T-helper 22 cell (primary cell): ENCODE results near the gene KIFC3.
"Not testable (repeated sequence)": the region's sequence is repeated elsewhere in the genome, so short reads cannot be mapped to it uniquely, and the experiment has no call there.

Source experiments
- DNase-seq: peaks from one replicate; pipeline ENCODE4 v3.0.0-alpha.2; 2020; ENCODE audit warnings: low read depth

Gene KIFC3

GRCh38 chr16:57824888-57825287 is 22.6 kb upstream of the KIFC3 start:
- no peak for DNase-seq

GRCh38 chr16:57823836-57824235 is 21.5 kb upstream of the KIFC3 start:
- no peak for DNase-seq

- no peak for DNase-seq
Measured at GRCh38 chr16:57822856-57823255, 20.6 kb upstream of the KIFC3 start.

- no peak for DNase-seq
Measured at GRCh38 chr16:57822018-57822553, 19.8 kb upstream of the KIFC3 start.

GRCh38 chr16:57821149-57821971 is 19.1 kb upstream of the KIFC3 start:
- no peak for DNase-seq

DNA sequence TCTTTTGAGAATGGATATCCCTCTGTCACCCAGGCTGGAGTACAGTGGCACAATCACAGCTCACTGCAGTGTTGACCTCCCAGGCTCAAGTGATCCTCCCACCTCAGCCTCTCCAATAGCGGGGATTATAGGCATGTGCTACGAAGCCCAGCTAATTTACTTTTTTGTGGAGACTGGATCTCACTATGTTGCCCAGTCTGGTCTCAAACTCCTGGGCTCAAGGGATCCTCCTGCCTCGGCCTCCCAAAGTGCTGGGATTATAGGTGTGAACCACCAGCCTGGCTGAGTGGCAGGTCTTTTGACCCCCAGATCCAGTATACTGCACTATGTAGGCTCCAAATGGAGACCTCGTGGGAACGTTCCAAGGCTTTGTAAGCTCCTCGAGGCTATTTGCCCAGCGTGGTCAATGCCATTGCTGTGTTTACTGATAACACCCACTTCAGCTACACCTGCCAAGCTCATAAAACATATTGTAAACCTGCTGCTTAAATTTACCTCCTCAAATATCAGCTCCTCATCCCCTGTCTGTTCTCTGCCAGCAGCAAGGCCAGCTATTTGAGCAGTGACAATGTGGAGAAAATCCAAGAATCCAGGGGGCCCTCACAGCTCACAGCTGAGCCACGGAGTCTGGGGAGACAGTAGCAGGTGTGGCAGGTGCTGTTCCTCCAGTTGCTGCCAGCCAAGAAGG is 16.2 kb upstream of the KIFC3 start:
- no peak for DNase-seq

DNA sequence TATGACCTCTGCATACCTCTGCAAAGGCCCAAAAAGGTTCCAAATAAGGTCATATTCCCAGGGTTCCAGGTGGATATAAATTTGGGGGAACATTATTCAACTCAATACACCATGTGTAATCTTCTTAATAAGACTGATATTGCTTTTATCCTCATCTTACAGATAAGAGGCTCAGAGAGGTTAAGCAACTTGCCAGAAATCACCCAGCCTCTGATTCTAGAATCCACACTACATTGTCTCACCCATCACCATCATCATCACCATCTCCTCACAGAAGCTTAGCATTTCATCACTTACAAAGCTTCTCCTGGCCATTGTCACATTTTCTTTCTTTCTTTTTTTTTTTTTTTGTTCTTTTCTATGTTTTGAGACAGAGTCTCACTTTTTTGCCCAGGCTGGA is 15.4 kb upstream of the KIFC3 start:
- no peak for DNase-seq

- DNase-seq = no peak
Measured at GRCh38 chr16:57815987-57816745, 13.9 kb upstream of the KIFC3 start.

GRCh38 chr16:57814896-57815295 is 12.6 kb upstream of the KIFC3 start:
- DNase-seq = no peak

DNA sequence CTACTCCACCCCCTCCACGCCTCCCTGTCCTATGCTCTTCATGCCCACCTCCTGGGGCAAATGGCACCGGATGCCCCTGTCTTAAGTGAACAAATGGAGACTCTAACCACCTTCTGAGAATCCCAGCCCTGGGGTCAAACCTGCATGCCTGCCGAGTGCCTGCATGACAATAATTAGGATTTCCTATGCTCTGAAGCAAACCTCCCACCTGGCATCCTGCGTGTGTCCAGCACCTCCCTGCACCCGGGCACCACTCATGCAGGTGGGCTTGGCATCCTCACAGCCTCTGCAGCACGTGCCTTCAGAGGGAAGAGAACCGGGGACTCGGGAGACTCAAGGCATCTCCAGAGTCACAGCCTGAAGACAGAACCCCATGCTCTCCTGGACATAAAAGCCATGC is 11.2 kb upstream of the KIFC3 start:
- no peak for DNase-seq

GRCh38 chr16:57811340-57811739 is 9.0 kb upstream of the KIFC3 start:
- DNase-seq = not testable (repeated sequence)

DNA sequence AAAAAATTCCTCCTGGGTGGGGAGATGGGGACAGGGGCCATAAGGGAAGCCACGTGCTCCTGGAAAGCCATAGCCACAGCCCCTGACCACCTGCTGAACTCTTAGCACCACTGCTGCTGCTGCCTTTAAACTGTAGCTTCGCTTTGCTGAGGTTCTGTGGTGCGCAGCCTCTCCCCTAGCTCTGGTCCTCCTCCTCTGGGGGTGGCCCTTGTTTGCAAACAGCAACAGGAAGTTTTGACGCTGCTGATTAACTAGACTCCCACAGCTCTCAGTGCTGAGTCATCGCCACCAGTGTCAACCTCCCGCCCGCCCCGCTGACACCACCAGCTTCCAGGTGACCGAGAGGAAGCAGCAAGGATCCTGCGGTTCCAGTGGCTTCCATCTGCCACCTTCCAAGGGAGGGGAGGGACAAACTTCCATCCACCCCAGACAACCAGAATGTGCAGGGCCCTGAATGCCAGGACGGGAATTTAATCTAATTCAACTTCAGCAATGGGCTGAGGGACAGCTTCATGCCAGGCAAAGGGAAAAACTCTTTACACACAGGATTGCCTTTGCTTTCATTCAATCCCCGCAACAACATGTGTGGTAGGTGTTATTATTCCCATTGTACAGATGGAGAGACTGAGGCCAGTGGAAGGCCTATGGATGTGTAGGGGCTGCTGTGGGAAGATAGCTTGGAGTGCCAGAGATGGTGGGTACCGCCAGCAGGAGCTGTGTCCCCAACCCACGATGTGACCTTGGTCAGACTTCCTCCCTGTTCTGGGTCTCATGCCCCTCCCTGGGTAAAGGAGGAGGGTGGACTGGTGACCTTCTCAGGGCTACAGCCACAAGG is 8.1 kb upstream of the KIFC3 start:
- peak; percentile 71 for DNase-seq

GRCh38 chr16:57809276-57810196 is 7.2 kb upstream of the KIFC3 start:
- DNase-seq = no peak

- no peak for DNase-seq
Measured at GRCh38 chr16:57808589-57809228, 6.4 kb upstream of the KIFC3 start.

- peak; percentile 31 for DNase-seq
Measured at GRCh38 chr16:57807968-57808528, 5.8 kb upstream of the KIFC3 start.

- no peak for DNase-seq
Measured at GRCh38 chr16:57807252-57807967, 5.1 kb upstream of the KIFC3 start.

DNA sequence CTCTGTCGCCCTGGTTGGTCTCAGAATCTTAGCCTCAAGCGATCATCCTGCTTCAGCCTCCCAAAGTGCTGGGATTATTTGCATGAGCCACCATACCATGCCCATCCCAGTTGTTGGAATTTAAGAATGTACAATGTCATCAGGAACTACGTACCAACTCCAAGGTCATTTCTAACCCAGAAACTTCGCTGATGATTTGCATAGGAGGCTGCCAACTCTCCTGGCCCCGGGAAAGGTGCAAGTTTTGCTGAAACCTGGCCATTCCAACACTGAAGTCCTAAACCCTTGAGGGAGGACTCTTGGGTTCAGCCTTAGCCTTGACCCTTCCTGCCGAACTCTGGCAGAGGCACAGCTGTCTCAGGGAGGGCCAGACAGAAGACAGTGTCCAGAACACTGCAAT is 2.9 kb upstream of the KIFC3 start:
- DNase-seq = no peak

- DNase-seq = no peak
Measured at GRCh38 chr16:57804111-57804837, 2.0 kb upstream of the KIFC3 start.
